NCI-H146 (cell line): ENCODE data around the gene SLC19A3.
"Not testable (repeated sequence)": the region's sequence is repeated elsewhere in the genome, so short reads cannot be mapped to it uniquely, and the experiment has no call there.

Source experiments
- DNase-seq: peaks from one replicate; lab custom pipeline; 2025; lab: John Stamatoyannopoulos, UW

The SLC19A3 gene

DNA sequence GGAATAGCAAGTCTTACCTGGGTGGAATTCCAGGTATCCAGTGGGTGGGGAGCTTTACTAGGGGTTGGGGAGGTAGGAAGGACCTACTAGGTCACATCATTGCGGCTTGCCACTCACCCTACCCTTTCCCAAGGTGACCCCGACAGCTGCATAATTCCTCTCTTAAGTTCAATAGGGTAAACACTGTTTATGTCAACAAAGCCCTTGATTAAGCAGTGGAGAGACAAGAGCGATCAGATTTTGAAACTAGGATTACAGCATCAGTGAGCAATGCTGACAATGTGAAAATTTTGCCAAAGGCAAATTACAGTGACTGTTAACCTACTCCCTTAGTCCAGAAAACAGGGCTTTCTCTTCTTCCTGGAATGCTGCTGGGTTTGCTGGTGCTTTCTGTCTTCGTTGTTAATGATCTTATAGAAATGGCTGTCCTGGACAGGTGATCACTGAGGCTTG lies 14.5 kb downstream of the SLC19A3 start:
- DNase-seq: no peak

DNA sequence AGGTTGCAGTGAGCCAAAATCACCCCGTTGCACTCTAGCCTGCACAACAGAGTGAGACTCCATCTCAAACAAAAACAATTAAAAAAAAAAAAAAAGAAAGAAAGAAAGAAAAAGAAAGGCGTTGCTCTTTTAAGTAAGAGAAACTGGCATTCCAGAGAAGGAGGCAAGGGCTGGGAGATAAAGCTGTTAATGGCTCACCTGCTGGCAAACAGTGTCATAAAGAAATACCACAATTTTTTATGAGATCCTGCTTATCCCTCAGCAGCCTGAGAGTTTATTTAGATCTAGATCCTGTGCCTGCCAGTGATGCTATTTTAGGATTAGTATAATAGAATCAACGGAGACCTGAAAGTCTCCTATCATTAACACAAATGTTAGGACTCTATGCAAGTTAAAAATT lies 16.3 kb downstream of the SLC19A3 start:
- DNase-seq: no peak

DNA sequence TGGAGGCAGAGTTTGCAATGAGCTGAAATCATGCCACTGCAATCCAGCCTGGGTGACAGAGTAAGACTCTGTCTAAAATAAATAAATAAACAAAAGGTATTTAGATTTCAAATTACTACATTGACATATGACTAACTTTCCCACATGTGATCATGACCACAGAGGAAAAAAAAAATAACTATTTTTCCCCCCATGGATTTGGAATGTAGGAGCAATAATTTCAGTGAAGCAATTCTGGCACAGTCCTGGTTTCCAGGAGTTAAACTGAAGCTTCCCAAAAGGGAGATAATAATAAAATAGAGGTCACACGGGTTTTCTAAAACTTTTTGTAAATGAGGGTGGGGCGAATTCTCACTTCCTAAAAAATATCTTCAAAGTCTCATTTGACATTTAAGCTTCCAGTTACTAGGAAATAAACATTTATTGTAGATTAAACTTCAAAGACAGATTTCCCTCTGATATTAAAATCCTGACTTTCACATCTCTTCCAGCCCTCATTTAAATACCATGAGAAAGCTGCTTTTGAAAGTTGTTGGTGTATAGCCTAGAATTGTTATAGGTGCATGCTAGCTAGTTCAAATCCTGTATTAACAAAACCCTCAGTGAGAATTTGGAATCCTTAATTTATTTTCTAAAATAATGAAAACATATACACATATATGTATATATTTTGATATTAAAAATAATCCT lies 20.7 kb downstream of the SLC19A3 start:
- DNase-seq: no peak

DNA sequence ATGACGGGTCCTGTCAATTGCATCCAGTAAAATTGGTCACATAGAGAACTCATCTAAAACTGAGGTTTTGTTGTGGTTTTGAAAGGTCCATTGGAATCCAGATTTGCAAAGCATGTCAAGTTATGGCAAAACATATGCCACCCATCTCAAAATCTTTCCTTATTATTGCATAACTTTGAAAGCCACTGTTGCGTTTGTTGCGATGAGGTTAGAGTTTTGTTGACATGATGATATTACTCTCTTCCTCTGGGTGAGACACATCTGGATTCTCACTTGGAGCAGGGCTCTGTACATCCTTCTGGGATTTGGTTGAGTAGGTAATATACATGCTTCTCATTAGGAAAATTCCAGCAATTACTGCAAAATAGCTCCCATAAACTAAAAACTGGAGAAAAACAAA lies 30.6 kb downstream of the SLC19A3 start:
- no peak for DNase-seq

- no peak for DNase-seq
These were observed 33.6 kb downstream of the SLC19A3 start for GRCh38 chr2:227684258-227684657.

DNA sequence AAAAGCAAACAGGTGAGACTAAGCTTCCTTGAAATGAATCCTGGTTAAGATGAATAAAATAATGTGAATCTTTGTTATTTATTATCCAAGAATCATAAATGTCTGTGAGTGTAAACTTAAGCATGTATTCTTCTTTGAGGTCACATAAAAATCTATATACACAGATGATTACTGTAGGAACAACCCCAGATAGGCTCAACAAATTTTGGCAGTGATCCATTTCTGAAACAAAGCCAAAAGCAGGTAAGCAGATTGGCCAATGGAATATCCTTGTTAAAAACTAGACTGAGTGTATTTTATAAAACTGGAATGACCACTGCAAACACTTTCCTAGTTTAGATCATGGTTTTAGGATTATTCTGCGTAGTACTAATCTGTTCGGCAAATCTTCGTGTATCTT lies 39.9 kb downstream of the SLC19A3 start:
- no peak for DNase-seq

DNA sequence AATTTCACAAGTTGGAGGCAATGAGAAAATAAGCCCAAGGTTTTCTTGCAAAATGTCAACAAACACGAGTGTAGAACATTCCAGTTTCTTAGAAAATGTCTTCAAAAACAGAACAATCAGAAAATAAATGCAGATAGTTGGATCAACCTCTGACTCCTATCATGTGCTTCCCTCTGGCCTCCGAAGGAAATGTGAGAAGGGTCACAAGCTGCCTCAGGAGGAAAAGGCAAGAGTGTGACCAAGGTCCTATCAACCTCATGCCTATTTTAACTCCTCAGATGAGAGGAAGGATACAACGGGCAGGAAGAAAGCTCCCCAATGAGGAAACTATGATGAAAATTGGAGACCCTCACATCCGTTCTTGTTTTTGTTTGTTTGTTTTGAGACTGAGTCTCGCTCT lies 43.3 kb downstream of the SLC19A3 start:
- DNase-seq: no peak

GRCh38 chr2:227673620-227674019 lies 44.2 kb downstream of the SLC19A3 start:
- DNase-seq: not testable (repeated sequence)

DNA sequence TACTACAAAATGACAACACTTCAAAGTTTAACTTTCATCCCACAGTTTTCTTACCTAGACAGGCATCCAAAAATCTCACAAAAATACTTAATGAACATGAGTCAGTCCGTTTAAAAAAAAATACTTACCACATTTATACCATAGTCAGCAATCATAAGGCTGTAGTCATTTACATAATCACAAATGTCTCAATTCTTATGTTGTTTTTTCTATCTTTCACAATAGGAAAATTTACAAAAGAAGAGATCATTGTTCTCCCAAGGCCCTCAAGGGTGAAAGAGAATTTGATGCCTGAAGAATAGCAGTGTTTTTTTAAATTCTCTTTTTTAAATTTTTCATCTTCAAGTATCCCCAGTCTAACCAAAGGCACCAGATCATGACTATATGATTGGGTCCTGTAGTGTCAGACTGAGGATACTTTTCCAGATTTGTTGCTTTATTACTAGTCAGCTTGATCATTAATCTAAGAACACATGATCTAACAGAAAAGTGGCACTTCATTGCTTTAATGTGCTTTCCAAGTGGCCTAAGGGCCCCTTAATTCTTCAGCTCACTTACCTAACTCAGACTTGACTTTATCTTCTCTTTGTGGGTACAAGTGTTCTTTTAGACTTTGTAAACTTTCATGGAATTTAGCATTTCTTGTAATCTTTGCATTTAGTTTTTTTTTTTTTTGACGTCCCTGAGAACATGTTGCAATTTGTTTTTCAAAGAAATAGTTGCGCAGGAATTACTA lies 46.5 kb downstream of the SLC19A3 start:
- DNase-seq: no peak

GRCh38 chr2:227666631-227667170 lies 51.1 kb downstream of the SLC19A3 start, which contains the start of gene SCYGR5:
Gene SCYGR5, plus strand, starts transcription at chr2:227666804. Its CDS starts 0 bp downstream, at chr2:227666804.
- DNase-seq: not testable (repeated sequence)

DNA sequence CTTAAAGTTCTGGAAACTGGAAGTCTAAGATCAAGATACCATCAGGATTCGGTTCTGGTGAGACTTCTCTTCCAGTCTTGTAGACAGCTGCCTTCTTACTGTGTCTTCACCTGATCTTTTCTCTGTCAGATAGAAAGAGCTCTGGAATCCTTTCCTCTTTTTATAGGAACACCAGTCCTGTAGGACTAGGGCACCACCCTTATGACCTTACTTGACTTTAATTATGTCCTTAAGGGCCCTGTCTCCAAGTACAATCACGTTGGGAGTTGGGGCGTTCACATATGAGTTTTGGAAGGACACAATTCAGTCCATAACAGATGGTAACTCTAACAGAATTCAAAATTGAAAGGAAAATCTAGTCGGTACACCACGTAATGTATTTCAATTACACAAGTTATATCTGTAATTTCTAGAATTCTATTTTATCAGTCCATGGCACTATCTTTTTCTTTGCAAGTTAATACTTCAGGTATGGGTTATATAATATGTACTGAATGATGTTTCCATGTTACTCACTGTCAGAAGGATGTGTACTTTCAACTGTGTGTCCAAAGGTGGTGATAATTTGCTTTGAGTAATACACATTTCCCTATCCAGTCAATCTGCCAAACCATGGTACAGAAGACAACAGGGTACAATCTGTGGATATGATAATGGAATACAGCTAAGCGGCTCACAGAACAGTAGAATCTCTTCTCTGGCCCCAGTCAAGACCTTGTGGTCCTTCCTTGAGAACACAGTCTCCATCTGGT lies 52.5 kb downstream of the SLC19A3 start:
- DNase-seq: no peak

DNA sequence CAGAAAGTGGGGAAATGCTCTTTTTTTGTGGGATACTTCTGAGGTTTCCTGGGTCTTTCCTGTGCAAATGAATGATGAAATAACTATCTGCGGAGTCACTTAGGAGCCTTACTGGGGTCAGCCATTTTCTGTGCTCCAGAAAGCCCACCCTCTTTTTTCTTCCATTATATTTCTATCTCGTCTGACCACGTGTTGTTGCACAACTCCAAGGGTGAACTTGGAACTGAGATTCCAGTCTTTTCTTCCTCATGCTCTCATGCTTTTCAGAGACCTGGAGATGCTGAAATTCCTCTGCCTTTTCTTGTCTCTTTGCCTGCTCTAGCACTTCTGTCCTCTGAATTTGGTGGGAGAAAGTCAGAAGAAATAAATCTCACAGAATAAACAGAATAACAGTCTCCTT lies 56.0 kb downstream of the SLC19A3 start:
- DNase-seq: no peak

DNA sequence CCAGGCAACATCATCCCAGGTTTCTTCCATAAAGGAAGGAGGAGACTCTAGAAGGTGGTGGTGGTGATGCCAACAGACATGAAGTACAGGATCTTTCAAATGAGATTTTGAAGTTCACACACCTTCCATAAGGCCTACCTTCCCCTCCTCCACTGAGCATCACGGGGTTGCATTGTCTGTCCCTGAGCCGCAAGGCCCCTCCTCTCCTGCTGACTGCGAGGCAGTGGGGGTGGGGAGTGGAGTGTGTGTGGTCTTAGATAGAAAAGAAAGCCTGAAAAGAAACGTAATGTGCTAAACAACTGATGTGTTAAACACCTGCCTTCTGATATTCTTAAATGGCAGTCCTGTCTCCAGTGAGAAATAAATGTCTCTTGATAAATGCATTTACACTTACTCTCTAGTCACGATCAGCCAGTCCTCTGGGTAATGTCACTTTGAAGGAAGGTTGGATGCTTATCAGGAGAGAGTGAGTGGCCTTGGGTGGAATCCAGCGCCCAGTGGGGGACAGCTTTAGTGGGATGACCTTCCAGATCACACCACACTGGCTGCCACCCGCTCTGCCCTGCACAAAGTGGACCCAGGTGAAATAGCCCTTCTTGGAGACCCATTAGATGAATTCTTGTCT lies 56.7 kb downstream of the SLC19A3 start:
- no peak for DNase-seq

GRCh38 chr2:227657199-227657845 lies 60.5 kb downstream of the SLC19A3 start:
- DNase-seq: no peak

DNA sequence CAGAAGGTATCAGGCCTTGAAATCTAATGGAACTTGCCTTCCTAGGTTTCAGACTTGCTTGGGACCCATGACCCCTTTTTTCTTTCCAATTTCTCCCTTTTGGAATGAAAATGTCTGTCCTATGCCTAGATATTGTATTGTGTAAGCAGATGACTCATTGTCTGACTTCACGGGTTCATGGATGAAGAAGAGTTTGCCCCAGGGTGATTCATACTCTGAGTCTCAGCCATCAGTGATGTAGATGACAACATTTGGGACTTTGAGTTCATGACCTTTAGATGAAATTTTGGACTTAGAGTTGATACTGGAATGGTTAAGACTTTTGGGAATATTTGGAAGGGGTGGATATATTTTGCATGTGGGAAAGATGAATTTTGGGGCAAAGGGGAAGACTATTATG lies 62.4 kb downstream of the SLC19A3 start:
- no peak for DNase-seq

GRCh38 chr2:227654426-227654825 lies 63.4 kb downstream of the SLC19A3 start:
- no peak for DNase-seq

DNA sequence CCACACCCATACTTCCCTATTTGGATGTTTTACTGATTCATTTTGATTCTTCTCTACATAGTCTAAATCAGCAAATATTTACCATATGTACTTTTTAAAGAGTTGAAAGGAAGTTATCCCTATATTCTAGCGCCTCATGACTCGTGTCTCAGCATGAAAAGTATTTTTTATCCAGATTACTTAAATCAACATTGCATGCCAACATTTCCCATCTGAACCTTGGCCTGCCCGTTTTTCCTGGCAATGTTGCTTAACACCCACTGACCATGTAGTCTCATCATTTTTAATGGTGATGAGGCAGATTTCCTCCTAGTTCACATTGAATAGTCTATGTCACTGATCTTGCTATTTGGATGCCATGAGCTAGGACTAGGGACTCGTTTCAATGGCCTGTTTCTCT lies 64.4 kb downstream of the SLC19A3 start:
- DNase-seq: no peak

DNA sequence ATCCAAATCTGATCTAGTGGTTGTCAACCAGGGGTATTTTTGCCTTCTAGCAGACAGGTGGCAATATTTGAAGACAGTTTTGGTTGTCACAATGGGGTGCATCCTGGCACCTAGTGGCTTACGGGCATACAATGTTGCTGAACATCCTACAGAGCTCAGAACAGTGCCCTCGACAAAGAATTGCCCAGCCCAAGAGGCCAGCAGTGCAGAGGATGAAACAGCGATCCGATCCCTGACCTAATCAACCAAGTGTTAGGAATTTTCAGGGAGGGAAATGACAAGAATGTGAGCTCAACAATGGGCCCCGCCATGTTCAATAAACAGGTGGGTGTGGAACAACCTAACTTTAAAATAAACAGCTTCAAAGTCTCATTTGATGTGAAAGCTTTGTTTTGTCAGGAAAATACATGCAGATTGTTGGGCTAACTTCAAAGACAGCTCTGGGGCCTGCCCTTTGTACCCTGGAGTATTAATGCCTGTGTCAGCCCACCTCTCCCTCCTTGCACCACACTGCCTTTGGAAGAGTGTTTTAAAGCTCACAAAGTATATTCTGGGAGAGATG lies 73.8 kb downstream of the SLC19A3 start:
- DNase-seq: no peak

DNA sequence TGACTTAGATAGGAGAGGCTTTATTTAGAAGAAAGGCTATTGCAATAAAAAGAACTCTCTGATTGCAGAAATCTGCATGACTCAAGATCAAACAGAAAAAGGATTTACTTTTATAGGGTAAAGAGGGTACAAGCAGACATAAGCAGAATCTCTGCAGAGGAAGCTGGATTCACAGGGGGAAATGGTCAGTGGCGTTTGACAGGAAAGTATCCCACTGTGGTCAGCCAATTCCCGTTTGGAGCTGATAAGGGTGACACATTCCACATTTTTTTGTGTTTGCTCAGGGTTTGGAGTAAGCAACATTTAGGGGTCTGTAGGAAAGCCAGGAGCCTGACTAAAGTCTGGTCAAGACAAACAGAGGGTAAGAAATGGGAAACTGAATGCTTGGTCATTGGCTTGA lies 75.2 kb downstream of the SLC19A3 start:
- DNase-seq: no peak

GRCh38 chr2:227634201-227634600 lies 83.6 kb downstream of the SLC19A3 start:
- no peak for DNase-seq
